Femur (tissue), 1 donor: Measurements from ENCODE around the gene AGER.
"Not testable (repeated sequence)": the region's sequence is repeated elsewhere in the genome, so short reads cannot be mapped to it uniquely, and the experiment has no call there.

ENCODE experiments used
- DNase-seq: peaks from one replicate; pipeline ENCODE4 v3.0.0-alpha.2; 2017

AGER gene

DNA sequence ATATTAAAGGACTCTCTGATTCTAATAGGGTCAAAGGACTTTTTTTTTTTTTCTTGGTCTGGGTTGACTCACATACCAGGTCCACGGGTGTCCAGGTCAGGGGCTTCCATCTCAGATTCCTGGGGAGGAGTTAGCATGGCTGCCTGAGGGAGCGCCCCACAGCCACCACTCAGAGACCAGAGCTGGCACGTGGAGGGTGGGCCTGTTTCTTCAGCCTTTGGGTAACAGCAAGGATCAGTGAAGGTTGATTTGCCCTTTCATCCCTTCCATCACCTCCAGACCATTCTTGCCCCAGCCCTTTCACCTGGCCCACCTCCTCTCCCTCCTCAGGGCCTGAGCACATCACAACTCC, 14.3 kb upstream of the AGER start:
- DNase-seq, result no peak

DNA sequence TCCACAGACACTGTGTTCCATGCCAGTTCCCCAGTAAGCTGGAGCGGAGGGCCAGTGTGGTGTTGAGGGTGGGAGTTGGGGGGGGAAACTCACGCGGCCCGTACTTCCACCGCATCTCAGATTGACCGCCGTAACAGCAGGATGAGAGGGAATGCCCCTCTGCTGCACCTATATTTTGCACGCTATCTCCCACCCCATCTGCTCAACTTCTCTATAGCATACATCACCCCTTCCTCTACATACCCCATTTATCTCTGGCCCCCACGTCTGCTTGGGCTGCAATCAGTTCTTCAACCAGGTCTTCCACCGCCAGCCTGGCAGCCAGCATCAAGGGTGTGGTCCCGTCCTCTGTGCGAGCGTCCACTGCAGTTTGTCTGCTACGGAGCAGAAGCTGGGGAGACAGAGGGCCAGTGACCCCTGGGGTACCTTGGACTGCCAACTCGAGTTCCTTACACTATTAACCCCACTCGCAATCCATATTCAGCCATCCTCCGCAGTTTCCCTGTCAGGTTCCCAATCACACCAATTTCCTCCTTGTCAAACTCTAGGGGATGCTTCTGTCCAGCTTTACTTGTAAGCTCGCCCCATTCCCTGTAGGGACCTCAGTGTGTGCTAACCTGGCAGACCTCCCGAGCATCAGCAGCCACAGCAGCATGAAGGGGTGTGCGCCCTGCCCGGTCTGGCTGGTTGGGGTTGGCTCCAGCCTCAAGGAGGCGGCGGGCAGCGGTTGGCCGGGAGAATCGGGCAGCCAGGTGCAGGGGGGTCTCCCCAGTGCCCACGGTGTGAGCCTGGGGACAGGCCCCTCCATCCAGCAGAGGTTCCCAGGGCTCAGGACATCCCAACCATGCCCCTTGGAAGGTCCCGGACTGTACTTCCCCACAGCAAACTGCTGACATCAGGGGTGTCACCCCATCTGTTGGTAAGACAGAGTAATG, 12.9 kb upstream of the AGER start:
- DNase-seq, result peak; percentile 72

DNA sequence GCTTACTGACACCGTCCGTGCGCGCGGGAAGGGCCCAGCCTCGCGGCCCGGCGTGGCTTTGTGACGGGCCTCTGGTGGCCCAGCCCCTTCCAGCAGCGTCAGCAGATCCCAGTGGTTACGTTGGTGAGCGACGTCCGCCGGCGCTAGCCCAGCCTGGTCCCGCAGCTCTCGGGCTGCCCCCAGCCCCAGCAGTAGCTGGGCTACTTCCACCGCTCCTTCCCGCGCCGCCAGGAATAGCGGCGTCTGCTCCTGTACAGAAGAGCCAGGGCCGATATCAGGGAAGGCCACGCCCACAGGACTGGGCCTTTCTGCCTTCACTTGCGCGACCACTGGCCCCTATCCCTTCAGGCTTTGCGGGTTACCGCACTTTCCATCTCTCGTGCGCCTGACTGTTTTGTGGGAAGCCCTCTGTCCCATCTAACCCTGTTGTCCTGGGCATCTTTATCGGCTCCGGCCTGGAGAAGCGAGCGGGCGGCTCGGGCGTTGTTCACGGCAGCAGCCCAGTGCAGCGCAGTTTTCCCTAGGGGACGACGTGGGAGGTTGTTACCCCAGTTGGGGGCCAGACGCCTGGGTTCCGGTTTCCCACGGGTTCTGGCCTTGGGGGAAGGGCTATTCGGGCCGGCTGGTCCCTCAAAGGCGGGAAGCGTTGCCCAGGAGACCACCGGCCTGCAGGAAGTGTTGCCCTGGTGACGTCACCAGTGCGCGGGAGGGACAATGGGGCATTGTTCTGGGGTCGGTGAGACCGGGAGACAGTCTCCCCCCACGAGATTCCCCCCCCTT, 12.0 kb upstream of the AGER start:
- peak; percentile 95 for DNase-seq

DNA sequence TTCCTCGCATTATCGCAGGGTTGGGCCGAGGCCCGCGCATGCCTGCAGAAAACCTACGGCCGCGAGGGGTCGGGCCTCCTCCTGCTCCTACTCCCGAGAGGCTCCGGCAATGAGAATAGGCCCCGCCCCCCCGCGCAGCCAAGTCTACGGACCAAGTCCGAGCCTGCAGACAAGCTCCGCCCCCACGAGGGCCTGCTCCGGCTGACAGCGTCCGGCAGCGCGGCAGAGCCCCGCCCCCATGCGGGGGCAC, 11.5 kb upstream of the AGER start:
- DNase-seq, result peak; percentile 100

DNA sequence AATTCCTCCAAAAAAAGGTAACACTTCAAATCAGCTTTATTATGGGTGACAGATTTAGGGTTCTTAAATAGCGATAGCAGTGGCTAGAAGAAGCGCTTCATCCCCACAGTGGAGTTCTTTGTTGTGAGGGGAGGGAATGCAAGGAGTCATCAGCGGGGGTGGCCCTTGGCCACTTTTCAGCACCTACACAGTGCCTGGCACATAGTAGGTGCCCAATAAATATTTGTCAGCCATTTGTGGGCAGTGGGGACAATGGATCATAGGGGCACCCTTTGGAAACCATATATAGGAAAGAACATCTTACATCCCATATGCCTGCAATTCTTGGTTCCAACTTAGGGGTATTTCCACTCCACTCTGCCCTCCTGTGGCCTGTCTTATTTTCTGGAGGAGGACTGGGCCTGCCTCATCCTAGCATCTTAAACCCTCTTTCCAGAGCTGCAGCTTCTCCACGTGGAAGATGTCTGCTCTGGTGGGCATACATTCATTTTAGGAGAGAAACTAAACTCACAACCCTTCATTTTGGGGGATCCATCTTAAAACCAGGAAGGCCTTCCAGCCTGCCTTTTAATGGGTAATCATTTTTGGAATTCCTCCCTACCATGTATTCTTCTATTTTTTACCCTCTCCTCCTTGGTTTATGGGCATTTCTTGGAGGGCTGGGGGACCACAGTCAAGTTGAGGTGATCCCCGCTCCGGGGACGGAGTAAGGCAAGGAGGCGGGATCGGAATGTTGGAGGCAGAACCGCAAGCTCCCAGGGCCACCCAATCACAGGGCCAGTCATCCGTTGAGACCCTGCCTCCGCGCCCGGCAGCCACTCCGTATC, 11.0 kb upstream of the AGER start:
- DNase-seq, result peak; percentile 57

DNA sequence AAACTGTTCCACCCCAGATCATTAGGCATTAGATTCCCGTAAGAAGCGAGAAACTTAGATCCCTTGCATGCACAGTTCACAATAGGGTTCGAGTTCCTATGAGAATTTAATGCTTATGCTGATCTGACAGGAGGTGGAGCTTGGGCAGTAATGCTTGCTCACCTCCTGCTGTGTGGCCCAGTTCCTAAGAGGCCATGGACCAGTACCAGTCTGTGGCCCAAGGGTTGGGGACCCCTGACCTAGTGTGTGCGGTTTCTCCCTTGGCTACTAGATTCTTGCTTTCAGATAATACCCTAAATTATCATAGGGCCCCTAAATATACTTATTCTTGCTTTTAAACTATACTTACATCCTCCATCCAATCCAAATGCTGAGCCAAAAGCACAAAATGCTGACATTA, 10.3 kb upstream of the AGER start:
- no peak for DNase-seq

DNA sequence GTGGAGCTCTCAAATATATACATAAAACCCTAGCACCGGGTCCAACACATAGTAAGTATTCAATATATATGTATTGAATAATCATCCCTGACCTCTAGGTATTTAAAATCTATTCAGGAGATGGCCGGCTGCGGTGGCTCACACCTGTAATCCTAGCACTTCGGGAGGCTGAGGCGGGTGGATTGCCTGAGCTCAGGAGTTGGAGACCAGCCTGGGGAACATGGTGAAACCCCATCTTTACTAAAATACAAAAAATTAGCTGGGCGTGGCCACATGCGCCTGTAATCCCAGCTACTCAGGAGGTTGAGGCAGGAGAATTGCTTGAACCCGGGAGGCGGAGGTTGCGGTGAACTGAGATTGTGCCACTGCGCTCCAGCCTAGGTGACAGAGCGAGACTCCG, 9.0 kb upstream of the AGER start:
- DNase-seq, result not testable (repeated sequence)

DNA sequence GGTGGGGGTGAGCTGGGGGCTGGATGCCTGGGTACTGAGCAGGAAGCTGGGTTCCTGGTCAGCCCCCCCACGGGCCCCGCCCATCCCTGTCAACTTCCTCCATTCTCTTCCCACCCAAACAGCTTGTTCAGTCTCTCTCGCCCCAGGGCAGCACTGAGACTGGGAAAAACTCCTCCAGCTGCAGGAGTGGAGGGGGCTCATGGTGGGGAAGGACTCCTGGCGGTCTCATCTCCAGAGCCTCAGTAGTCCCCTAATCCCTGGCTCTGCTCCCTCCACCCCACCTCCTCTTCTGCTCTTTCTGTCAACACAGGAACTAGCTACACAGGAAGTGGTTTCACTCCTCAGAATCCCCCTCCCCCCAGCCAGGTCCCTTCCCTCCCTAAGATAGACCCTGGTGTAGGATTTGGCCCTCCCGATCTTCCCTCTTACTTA, 8.6 kb upstream of the AGER start, which contains the start of gene GPSM3:
GPSM3 (minus strand) TSS at position 36 of the 432 bp plus-strand sequence. CDS start 130 bp downstream, outside the sequence.
- DNase-seq, result peak; percentile 62

DNA sequence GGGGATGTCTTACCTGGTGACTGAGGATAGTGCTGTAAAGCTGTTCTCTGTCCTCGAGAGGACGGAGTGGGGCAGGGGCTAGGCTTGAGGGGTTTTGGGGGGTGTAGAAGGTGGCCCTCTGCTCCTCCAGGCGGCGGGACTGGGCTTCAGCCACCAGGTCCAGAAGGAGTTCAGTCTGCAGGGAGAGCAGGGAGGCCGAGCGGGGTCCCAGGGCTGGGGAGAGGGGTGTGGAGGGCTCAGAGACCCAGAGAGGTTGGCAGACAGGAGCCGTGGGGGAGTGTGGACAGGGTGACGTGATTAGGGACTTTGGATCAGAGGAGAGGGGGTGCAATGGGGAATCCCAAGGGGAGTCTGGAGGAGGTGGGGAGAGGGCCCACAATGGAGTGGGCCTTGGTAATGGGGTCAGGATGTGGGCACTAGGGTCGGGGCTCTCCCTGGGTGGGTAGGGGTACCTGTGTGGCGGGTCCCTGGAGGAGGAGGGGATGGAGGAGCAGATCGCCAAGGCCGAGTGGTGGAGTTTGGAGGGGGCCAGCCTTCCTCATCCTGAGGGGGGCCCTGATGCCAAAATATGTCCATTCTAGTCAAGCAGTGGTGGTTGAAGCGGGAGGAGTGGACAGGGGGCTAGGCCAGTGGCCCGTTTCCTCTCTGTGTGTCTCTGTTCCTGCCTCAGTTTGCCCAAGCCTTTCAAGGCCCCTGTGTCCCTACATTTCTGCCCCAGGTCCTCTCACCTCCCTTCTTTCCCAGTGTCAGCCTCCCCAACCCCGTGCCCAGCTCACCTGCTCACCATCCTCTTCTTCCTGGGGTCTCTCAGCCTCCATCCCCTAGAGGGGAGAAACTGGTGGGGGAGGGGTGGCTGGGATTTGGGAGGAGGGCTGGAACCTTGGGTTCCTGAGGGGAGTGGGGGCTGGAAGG, 7.9 kb upstream of the AGER start:
- DNase-seq, result no peak

DNA sequence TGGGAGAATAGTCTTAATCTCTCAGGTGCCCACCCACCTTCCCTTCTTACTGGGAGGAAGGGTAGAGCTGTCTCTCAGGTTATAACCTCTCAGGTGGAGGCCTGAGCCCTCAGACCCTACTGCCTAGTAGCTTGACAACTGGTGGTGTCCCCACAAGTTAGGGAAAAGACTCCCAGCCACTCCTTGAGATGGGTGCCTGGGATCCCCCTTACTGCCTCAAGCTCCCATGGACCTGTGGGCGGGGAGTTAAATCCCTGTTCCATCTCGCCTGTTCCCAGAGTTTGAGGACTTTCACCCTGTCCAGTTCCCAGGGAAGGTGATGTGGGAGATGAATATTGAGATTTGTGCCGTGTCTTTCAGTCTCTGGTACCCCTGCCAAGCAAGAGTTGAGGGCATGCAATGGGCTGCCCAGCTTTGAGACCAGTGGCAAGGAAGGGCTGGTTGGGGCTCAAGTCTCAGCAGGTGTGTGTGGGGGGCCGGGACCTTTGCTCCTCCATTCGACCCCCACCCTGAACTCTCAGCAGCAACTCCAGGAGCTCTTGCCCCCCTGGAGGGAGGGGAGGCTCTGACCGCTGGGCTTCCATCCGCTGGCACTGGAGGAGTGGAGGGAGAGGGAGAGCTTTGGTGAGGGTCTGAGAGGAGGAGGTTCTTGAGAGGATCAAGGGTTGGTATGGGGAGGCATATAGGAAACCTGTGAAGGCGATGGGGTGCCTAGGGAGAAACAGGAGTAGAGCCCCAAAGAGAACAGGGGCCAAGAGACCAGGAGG, 7.0 kb upstream of the AGER start:
- DNase-seq, result no peak

DNA sequence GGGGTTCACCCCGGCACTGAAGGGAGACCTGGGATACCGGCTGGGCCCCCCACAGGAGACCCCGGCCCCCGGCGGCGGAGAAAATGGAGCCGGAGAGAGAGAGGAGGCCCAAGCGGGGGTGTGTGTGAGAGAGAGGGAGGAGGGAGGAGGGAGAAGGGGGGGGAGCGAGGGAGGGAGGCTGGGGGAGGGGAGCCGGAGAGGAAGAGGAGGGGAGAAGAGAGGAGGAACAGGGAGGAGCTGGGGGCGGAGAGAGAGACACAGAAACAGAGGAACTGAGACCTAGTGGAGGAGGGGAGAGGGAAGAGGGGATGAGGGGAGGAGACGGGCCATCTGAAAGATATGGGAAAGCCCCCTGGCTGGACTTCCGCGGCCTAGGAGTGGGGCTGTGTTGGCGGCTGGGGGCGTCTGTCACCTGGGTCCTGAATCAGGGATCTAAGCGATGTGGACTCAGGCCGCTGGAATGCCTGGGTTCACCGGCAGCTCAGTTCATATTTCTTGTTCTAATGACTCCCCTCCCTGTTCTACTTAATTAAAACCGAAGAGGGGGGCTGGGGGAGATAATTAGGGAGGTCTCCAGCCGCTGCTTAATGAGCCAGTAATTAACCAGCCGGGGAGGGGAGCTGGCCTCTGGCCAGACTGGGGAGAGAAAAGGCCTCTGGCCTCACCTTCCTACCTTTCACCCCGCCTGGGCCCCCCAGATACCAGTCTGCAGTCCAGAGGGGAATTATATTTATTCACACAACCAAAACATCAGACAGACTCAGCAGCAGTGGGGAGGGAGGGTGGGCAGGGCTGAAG, 6.2 kb upstream of the AGER start, which contains the start of gene PBX2:
PBX2 (minus strand) TSS at position 149 of the 798 bp plus-strand sequence. CDS start 287 bp downstream, outside the sequence.
- peak; percentile 97 for DNase-seq

DNA sequence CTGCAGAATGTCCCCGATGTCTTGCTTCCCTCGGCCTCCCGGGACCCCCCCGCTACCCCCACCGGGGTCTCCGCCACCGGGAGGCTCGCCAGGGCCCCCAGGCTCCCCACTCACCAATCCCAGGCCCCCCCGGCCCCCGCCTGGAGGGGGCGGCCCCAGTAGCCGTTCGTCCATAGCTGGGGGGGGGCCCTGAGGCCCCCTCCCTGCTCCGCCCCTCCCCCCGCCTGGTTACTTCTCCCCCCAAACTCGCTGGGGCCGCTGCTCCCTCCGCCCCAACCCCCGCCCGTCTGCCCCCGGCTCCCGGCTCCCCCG, 5.6 kb upstream of the AGER start:
- no peak for DNase-seq

DNA sequence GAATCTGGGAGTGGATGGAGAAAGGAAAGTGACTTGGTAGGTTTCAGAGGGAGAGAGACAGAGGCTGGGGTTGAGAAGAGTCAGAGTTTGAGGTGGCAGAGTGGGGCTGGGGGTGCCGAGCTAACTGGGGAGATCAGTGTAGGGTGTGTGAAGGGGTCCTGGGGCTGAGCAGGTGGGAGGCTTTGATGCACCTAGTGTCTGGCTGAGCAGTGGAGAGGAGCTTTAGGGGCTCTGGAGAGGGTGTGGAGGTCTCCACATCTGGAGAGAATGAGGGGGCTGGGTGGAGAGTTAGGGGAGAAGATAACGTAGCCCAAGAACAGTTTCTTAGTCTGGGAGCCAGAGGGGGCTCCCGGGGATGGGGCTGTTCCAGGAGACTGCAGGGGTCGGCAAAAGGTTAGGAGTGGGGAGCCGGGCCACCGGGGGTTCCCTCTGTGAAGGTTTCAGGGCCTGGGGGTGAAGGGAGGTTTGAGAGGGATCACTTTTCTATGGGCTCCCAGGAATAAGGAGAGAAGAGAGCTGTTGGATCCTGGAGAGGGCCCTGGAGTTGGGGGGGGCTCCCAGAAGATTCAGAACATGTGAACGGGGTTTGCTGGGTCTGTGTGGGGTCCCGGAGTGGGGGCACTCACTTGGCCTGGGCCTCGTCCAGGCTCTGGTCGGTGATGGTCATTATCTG, 5.2 kb upstream of the AGER start:
- DNase-seq, result no peak

DNA sequence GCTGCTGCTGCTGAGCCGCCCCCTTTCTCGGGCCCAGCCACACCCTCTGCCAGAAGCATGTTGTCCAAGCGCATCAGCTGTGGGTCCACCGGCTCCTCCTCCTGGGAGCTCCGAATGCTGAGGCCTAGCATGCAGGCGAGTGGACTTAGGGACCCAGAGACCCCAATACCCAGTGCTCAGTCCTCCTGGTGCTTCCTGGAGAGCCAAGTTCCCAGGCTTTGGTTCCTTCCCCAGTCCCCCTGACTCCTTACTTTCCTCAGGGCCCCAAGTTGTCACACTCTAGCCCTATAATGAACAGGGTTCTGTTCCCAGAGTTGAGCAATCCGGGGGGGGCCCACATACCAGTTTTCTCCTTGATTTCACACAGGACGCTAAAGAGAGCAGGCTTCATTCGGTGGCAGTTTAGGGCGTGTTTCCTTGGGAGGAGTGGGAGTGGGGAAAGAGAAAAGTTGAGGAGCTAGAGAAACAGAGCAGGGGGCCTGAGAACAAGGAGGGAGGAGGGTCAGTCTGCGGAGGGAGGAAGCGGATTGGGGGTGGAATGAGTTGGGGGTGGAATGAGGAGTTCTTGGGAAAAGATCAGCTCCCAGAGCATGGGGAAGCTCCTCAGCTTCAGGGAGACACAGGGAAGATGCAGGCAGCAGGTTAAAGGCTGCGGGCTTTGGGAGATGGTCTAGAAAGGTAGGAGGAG, 4.5 kb upstream of the AGER start:
- no peak for DNase-seq

DNA sequence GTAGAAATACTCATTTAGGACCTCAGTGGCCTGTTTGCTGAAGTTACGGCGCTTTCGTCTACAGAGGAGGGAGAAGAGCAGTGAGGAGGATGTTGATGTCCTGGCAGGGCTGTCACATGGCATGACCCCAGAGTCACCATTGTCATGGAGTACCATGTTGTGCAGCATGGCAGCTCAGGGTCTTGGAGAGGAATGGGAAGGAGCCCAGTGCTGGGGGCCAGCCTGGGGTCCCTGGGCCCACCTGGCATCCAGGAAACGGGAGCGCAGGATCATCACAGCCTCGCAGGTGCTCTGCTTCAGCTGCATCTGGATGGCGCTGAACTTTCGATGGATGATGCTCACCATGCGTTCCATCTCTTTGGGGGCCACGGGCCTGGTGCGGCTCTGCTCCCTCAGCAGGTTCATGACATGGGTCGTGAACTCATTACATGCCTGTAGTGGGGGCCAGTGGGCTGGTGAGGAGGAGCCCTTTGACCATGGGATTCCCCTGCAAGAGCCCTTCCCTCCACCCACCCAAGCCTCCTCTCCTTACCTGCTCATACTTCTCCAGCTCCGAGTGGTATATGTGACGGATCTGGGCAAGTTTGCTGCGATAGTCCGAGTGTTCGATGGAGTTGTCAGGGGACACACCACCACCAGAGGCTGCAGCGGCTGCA, 3.8 kb upstream of the AGER start:
- DNase-seq, result not testable (repeated sequence)

DNA sequence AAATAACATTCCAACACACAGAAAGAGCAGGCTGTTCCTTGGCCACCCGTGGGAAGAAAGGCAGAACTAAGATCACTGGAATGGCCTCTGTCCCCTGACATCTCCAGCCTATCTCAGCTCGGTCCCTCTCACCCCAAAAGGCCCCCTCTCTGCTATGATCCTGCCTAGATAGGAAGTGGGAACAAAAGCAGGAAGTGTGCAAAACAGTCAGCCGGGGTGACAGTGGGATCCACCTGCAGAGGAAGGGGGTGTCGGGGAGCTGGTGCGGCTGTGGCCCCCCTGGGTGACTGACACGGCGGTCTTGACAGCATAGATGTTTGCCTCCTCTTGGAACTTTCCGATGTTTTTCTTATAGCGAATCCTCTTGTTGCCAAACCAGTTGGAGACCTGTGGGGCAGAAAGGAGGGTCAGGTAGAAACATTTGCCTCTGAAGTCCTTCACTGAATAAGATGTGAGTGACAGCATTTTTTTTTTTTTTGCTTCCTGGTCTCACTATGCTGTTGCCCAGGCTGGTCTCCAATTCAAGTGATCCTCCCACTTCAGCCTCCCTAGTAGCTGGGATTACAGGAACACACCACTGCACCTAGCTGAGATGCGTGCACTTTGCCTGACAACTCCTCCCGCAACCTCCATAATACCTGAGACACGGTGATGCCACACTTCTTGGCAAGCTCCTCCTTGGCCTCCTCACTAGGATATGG, 3.1 kb upstream of the AGER start:
- DNase-seq, result no peak

DNA sequence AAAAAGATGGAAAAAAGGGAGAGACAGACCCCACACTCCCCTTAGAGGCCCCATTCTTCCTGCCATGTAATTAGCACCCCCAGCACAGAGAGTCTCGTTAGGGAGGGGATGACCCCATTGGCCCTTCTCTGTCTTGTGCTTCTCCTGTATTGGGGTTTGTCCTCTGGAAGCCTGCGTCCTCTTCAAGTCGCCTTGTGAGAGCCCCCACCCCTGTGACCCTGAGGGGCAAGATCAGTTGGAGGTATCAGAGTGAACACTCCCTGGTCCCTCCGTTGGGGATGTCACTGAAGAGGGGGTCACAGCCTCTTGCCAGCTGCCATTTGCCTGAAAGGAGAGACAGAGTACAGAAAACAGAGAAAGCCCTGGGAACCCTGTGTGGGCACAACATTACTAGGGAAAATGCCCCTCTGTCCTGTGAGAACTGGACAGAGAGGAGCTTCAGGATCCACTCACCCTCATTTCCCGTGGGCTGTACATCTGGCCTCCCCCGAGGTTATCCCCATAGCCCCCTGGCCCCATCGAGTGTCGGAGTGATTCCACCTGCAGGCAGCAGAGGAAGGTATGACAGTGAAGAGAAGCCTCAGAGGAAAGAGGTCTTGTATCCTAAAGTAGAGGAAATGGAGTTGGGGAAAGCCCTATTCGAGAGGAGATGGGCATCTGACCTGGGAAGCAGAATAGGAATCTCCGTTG, 2.2 kb upstream of the AGER start:
- not testable (repeated sequence) for DNase-seq
